ENCODE data around the gene ANKRD24.

GRCh38 chr19:4181053-4181508, 1.4 kb upstream of the ANKRD24 start:
- TF ChIP-seq POLR2A (IDR thresholded peaks at IDR 0.05) = no peak
- TF ChIP-seq CTCF (IDR thresholded peaks at IDR 0.05) = no peak

All from stomach (tissue), 4 donors.